Liver (tissue), 9 donors: ENCODE data around the gene PLB1. TPM values are rescaled to one million over a fixed set of nuclear protein-coding genes. Genes with fewer than 3 reads are reported as not detected.
"Not testable (repeated sequence)": the region's sequence is repeated elsewhere in the genome, so short reads cannot be mapped to it uniquely, and the experiment has no call there.

Experiments
- DNase-seq: peaks from one replicate; pipeline ENCODE4 v3.0.0-alpha.2; 2017; ENCODE audit warnings: low spot score
- H3K27ac ChIP-seq, 2 donors: one replicate each; pipeline ENCODE4 v1.7.0; 2013; ENCODE audit warnings: inconsistent platforms in 2 of 2, low read length in 2 of 2, control low read depth in 1 of 2, low read depth in 1 of 2, mild to moderate bottlenecking in 1 of 2
- H3K27me3 ChIP-seq, 4 donors: one replicate each; pipeline versions ENCODE4 v1.6.1 to v1.7.0; 2013; ENCODE audit warnings: low read length in 3 of 4, inconsistent platforms in 1 of 4, mild to moderate bottlenecking in 1 of 4, moderate library complexity in 1 of 4; ENCODE audit not compliant: control insufficient read depth in 4 of 4, insufficient read depth in 4 of 4
- H3K36me3 ChIP-seq, 4 donors: one replicate each; pipeline versions ENCODE4 v1.6.1 to v1.7.0; 2013; ENCODE audit warnings: low read length in 3 of 4, mild to moderate bottlenecking in 3 of 4, low read depth in 1 of 4, moderate library complexity in 1 of 4; ENCODE audit not compliant: control insufficient read depth in 4 of 4, insufficient read depth in 3 of 4
- H3K4me1 ChIP-seq, 4 donors: one replicate each; pipeline versions ENCODE4 v1.6.1 to v1.7.0; 2013; ENCODE audit warnings: low read length in 3 of 4, mild to moderate bottlenecking in 3 of 4, moderate library complexity in 1 of 4; ENCODE audit not compliant: control insufficient read depth in 4 of 4, insufficient read depth in 4 of 4
- H3K4me3 ChIP-seq, 3 donors: one replicate each; pipeline versions ENCODE4 v1.6.1 to v1.7.0; 2013; ENCODE audit warnings: low read length in 3 of 3, control low read depth in 1 of 3, low read depth in 1 of 3, mild to moderate bottlenecking in 1 of 3
- H3K9ac ChIP-seq, 2 donors: one replicate each; pipeline ENCODE4 v1.7.0; 2013; ENCODE audit warnings: low read length in 2 of 2, mild to moderate bottlenecking in 2 of 2, moderate library complexity in 2 of 2, control low read depth in 1 of 2, low read depth in 1 of 2
- H3K9me3 ChIP-seq, 4 donors: one replicate each; pipeline versions ENCODE4 v1.6.1 to v1.7.0; 2013; ENCODE audit warnings: low read length in 3 of 4; ENCODE audit not compliant: control insufficient read depth in 4 of 4
- FOXA1 ChIP-seq: IDR thresholded peaks from 2 replicates; pipeline ENCODE4 v1.6.1; 2016; ENCODE audit warnings: antibody characterized with exemption
- FOXA2 ChIP-seq: IDR thresholded peaks from 2 replicates; pipeline ENCODE4 v1.6.1; 2016; ENCODE audit warnings: antibody characterized with exemption
- GABPA ChIP-seq, 2 donors: IDR thresholded peaks in 1 of 2; conservative IDR thresholded peaks in 1 of 2; 2 replicates each; pipeline ENCODE4 v1.6.1; 2016; ENCODE audit warnings: antibody characterized with exemption in 2 of 2, mild to moderate bottlenecking in 1 of 2, moderate library complexity in 1 of 2
- JUND ChIP-seq, 2 donors: IDR thresholded peaks; 2 replicates each; pipeline ENCODE4 v1.6.1; 2016; ENCODE audit warnings: antibody characterized with exemption in 2 of 2
- NR2F2 ChIP-seq: IDR thresholded peaks from 2 replicates; pipeline ENCODE4 v1.6.1; 2016; ENCODE audit warnings: antibody characterized with exemption
- RAD21 ChIP-seq, 2 donors: IDR thresholded peaks; 2 replicates each; pipeline ENCODE4 v1.6.1; 2016; ENCODE audit warnings: antibody characterized with exemption in 2 of 2, mild to moderate bottlenecking in 2 of 2
- SP1 ChIP-seq: IDR thresholded peaks from 2 replicates; pipeline ENCODE4 v1.6.1; 2018; ENCODE audit warnings: antibody characterized with exemption, mild to moderate bottlenecking
- TAF1 ChIP-seq: conservative IDR thresholded peaks from 2 replicates; pipeline ENCODE4 v1.6.1; 2016; ENCODE audit warnings: antibody characterized with exemption, mild to moderate bottlenecking
- YY1 ChIP-seq: IDR thresholded peaks from 2 replicates; pipeline ENCODE4 v1.6.1; 2016; ENCODE audit warnings: antibody characterized with exemption, mild to moderate bottlenecking
- WGBS: extraction: QIAGEN DNeasy Blood & Tissue Kit; methylation state at CpG from one replicate; pipeline ENCODE4 v1.1.7; 2013; 5-methylcytosine and 5-hydroxymethylcytosine counted together
- polyA plus RNA-seq, 2 donors: library from polyadenylated mRNA; stranded (reverse) in 1 of 2; unstranded in 1 of 2; fragments of 200-250 nt in 1 of 2; fragments of >200 nt in 1 of 2; fragmentation: Nextera tagmentation in 1 of 2; extraction: Ambion mirVana in 1 of 2; gene quantifications; one replicate each; pipeline versions ENCODE4 v1.2.1 to v1.2.3, GENCODE V29; 2013 to 2015
- total RNA-seq, 2 donors: library from RNA; depleted of rRNA; stranded (reverse); fragments of >200 nt; gene quantifications; one replicate each; pipeline ENCODE4 v1.2.3, GENCODE V29; 2014
- TF ChIP-seq, protein P1 (sequence below): IDR thresholded peaks from 2 replicates; pipeline ENCODE4 v1.6.1; 2016; ENCODE audit warnings: antibody characterized with exemption
- TF ChIP-seq, protein P2 (sequence below): IDR thresholded peaks from 2 replicates; pipeline ENCODE4 v1.6.1; 2016; ENCODE audit warnings: antibody characterized with exemption
- TF ChIP-seq, protein P3 (sequence below): IDR thresholded peaks from 2 replicates; pipeline ENCODE4 v1.6.1; 2016; ENCODE audit warnings: antibody characterized with exemption
- donor health status: healthy.
- donor health status: healthy.
- donor health status: healthy.
- donor health status: healthy.
- donor health status: healthy.

PLB1 gene
- total and polyA plus RNA-seq, 4 donors, result 0.58 to 4.5 (median 1.6) TPM

DNA sequence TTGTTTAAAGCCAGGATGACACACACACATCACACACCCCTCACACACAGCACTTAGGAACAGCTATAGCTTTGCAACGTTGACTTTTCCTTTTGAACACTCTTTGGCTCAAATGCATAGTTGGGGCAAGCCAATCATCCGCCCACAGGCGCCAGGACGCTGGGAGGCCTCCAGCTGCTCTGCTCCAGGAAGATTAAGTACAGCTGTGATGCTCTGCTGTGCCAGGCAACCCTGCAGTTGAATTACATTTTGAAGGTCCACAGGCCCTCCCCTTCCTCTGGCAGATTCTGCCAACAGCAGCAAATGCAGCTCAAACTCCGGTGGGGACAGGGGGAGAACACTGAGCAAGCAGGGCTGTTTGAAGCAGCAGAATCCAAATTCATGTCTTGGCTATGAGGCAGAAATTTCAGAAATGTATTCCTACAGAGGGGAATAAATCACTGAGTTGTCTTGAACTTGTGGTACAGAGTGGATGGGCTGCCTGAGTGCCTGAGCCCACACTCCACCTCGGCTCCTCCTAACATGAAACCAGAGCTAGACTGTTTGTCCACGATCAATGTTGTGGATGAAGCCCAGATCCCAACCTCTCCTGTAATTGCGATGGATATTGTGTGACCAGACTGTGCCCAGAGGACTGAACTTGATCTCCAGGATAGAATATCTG is 169.3 kb downstream of the PLB1 start:
- no peak overlapping the region for H3K4me3 ChIP-seq
- H3K9me3 ChIP-seq, result no peaks in the 10 kb centered on the region
- no peak overlapping the region for H3K27ac ChIP-seq
- no peak overlapping the region for H3K9ac ChIP-seq
- no peaks in the 10 kb centered on the region for H3K36me3 ChIP-seq
- 63% methylated on average over 8 of the region's 8 CpGs for WGBS
- no peaks in the 10 kb centered on the region for H3K27me3 ChIP-seq
- TF ChIP-seq NR2F2 (no peak), TAF1 (no peak), JUND (IDR thresholded peaks at IDR 0.05) (no peak), YY1 (no peak), RAD21 (IDR thresholded peaks at IDR 0.05) (no peak), GABPA (IDR thresholded peaks at IDR 0.05 in 1 of 2, conservative IDR thresholded peaks at IDR 0.05 in 1 of 2) (no peak), FOXA1 (no peak), SP1 (no peak)
- TF ChIP-seq, protein P1, sequence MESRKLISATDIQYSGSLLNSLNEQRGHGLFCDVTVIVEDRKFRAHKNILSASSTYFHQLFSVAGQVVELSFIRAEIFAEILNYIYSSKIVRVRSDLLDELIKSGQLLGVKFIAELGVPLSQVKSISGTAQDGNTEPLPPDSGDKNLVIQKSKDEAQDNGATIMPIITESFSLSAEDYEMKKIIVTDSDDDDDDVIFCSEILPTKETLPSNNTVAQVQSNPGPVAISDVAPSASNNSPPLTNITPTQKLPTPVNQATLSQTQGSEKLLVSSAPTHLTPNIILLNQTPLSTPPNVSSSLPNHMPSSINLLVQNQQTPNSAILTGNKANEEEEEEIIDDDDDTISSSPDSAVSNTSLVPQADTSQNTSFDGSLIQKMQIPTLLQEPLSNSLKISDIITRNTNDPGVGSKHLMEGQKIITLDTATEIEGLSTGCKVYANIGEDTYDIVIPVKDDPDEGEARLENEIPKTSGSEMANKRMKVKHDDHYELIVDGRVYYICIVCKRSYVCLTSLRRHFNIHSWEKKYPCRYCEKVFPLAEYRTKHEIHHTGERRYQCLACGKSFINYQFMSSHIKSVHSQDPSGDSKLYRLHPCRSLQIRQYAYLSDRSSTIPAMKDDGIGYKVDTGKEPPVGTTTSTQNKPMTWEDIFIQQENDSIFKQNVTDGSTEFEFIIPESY, result no peak
- TF ChIP-seq, protein P2, sequence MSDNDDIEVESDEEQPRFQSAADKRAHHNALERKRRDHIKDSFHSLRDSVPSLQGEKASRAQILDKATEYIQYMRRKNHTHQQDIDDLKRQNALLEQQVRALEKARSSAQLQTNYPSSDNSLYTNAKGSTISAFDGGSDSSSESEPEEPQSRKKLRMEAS, result no peak
- TF ChIP-seq, protein P3, sequence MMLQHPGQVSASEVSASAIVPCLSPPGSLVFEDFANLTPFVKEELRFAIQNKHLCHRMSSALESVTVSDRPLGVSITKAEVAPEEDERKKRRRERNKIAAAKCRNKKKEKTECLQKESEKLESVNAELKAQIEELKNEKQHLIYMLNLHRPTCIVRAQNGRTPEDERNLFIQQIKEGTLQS, result no peak
- H3K4me1 ChIP-seq, result peaks cover 5 to 20% (median 12%) of the 10 kb centered on the region in 4 donors
- no peak for DNase-seq

DNA sequence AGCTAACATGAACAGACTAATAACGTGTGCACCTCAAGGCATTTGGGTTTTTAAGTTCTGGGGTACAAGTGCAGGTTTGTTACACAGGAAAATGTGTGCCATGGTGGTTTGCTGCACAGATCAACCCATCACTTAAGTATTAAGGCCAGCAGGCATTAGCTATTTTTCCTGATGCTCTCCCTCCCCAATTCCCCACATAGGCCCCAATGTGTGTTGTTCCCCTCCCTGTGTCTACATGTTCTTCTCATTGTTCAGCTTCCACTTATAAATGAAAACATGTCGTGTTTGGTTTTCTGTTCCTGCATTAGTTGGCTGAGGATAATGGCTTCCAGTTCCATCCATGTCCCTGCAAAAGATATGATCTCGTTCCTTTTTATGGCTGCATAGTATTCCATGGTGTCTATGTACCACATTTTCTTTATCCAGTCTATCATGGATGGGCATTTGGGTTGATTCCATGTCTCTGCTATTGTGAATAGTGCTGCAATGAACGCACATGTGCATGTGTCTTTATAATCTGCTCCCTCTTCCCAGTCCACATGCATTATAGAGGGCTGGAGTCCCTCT is 170.0 kb downstream of the PLB1 start:
- DNase-seq, H3K9ac ChIP-seq, H3K9me3 ChIP-seq, H3K36me3 ChIP-seq, H3K27me3 ChIP-seq, H3K4me3 ChIP-seq, H3K27ac ChIP-seq: not testable (repeated sequence)
- WGBS, result 87% methylated on average over 4 of the region's 4 CpGs
- H3K4me1 ChIP-seq, result peaks cover 5 to 20% (median 12%) of the 10 kb centered on the region in 4 donors

DNA sequence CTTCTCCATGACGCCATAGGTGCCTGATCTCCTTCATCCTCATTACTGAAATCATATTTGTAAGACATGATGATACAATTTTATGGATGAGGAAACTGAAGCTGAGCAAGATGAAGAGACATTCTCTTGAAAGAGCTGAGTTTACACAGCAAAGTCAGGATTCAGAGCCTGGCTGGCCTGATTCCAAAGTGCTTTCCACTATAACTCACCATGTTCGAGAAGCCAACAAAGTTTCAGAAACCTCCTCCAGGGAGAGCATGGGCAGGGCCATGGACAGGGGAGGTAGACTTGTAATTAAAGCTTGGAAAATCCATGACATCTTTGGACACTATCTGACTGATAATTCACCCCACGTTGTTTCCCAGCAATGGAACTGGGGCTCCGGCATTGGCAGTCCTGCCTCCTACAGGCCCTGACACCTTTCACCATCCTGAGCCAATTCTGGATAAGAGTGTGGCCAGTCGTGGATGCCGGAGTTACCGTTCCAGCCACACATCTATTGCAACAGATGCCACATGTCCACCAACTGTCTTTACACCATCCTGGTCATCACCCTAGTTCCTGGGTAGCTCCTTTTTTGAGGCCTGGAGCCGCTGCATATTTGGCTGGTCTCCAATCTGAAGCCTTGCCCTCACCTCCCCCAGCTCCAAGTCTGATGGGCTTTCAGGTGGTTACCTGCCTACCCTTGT is 170.8 kb downstream of the PLB1 start:
- no peak overlapping the region for H3K4me3 ChIP-seq
- H3K9me3 ChIP-seq, result no peaks in the 10 kb centered on the region
- 91% methylated on average over 8 of the region's 8 CpGs for WGBS
- no peak overlapping the region for H3K27ac ChIP-seq
- H3K36me3 ChIP-seq, result no peaks in the 10 kb centered on the region
- peaks cover 5 to 15% (median 8%) of the 10 kb centered on the region in 4 donors for H3K4me1 ChIP-seq
- no peaks in the 10 kb centered on the region for H3K27me3 ChIP-seq
- no peak for DNase-seq
- H3K9ac ChIP-seq, result no peak overlapping the region
- no peak for TF ChIP-seq FOXA2
